ENCODE results near the gene EPHB6.

DNA sequence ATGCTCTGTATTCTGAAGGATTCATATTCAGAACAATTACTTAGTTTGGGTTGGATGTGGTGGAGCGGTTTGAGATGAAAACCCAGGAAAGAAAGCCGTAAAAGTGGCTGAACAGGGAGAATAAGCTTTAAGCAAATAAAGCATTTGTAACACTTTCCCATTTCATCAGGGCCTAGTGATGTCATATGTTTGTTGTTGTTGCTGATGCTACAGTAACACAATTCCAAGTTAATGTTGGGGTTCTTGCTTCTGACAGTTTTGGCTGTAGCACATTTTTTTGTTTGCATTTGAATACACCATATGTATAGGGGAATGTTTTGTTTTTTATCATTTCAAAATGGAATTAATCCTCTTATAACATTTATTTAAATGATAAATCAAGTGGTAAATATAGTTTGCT is 40.4 kb upstream of the EPHB6 start:
- TF ChIP-seq TAF1 (IDR thresholded peaks at IDR 0.05; ENCODE audit: borderline replicate concordance, low read depth, low read length) (no peak), RCOR1 (IDR thresholded peaks at IDR 0.05; ENCODE audit: low read length) (no peak)
